Right hindlimb (tissue), 1 donor: ENCODE results near the gene NAA25.
"Not testable (repeated sequence)": the region's sequence is repeated elsewhere in the genome, so short reads cannot be mapped to it uniquely, and the experiment has no call there.

Experiments used
- DNase-seq: peaks from one replicate; pipeline ENCODE4 v3.0.0-alpha.2; 2018

NAA25 gene

DNA sequence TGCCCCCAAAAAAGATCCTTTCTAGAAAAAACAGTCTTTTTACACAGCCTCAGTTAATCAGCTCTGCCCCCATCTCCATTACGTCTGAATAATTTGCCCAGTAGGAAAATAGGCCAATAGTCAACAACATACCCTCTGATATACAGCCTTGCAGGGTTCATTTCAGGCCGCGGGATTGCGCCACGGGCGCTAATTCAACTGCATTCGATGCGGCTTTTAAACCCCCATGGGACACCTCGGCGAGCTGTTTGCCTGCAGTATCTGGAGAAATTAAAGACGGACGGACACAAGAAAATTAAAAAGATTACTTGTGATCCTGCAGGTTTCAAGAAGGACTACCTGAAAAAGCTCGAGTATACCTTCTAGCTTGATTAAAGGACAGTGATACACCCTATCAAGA, 59.2 kb downstream of the NAA25 start:
- DNase-seq: no peak

GRCh38 chr12:112046003-112046402, 62.6 kb downstream of the NAA25 start:
- no peak for DNase-seq

DNA sequence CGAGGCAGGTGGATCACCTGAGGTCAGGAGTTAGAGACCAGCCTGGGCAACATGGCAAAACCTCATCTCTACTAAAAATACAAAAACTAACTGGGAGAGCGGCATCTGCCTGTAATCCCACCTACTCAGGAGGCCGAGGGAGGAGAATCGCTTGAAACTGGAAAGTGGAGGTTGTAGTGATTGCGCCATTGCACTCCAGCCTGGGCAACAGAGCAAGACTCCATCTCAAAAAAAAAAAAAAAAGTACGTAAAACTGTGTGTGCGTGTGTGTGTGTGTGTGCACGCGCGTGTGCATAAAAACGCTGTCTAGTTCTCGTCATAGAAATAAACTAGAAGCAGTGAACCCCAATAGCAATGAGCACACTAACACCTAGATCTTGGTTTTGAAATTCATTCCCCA, 72.0 kb downstream of the NAA25 start:
- not testable (repeated sequence) for DNase-seq

DNA sequence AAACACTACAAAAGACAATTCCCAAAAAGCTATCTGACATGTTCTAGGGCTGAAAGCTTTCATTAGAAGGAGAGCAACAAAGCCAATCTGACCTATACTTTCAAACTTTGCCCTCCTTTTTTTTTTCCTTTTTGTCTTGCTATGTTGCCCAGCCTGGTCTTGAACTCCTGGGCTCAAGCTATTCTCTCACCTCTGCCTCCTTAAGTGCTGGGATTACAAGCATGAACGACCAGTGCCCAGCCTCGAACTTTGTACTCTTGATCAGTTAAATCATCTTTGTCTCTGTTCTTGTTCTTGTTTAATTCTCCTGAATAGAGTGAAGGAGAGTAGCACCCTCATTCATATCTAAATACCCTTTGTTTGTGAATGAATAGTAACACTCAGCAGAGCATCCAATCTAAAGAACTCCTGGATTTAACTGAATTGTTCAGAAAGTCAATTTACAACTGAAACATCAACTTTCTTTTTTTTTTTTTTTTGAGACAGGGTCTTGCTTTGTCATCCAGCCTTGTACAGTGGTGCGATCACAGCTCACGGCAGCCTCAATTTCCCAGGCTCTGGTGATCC, 73.3 kb downstream of the NAA25 start:
- no peak for DNase-seq

DNA sequence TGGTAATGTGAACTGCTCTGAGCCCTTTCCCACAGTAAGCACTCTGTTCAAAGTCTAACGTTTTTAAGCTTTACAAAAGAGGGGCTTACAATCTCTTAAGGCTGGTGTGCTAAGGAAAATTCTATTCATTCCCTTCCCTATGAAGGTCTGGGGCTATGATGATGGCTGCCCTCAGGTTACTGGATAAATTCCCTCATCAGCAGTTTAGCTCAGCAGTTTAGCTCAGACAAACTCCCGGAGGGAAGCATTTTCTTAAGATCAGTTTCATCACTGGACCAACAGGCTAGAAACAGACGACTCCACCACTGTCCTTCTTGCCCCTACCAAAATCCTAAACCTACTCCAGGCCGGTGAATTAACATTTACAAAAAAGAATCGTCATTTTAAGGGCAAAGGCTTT, 76.3 kb downstream of the NAA25 start:
- DNase-seq: no peak

DNA sequence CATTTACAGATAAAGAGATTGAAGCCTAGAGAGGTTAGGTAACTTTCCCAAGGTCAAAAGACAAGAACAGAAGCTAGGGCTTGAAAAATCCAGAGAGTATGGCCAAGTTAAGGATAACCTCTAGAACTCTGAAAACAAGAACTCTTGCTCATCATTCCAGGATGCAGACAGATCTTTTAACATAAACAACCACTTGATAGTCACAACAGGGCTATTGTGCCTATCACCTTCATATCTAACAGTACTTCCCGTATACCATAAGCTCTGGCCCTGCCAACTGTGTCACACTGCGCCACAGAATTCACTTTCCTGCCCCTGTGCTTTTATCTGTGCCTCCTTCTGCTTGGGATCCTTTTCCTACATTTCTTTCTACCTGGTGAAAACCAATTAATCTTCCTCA, 77.1 kb downstream of the NAA25 start:
- DNase-seq: no peak

DNA sequence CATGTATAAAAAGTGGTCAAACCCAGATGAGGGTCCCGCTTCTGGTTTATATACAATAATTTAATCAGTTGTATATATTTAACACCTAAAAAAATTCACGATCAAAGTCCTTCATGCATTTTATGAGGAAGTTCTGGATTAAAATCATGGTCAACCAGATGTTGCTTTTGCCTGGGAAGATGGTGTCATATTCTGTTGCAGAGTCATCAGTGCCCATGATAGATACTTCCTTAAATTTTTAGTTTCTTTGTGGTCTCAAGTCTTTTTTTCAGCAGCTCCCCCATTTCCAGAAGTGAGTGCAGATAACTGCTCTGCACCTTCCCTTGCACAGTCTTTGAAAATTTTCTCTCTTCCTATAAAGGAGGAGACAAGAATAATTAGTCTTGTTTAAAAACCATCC, 79.3 kb downstream of the NAA25 start:
- no peak for DNase-seq

DNA sequence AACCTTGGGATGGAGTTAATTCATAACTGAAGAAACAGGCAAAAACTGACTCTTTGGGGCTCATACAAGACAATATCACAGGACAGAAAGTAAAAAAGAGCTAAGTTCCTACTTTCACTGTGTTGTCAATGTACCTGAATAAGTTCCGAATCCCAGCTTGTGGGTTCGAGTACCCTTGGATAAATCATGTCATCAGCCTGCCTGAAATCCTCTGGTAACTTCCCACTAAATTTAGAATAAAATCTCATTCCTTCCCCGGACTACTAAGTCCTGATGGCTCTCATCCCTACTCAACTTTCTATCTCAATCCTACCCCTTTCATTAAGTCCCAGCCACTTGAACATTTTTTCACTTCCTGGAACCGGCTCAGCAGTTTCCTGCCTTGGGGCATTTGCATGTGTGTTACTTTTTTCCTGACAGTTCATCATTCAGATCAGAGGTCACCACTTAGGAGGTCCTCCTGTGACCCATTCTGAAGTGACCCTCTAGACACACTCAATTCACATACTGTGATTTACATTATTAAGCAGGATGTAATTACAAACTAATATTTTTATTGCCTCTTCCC, 82.7 kb downstream of the NAA25 start:
- no peak for DNase-seq

- DNase-seq: no peak
Observed at GRCh38 chr12:112023759-112024396, 84.7 kb downstream of the NAA25 start.

DNA sequence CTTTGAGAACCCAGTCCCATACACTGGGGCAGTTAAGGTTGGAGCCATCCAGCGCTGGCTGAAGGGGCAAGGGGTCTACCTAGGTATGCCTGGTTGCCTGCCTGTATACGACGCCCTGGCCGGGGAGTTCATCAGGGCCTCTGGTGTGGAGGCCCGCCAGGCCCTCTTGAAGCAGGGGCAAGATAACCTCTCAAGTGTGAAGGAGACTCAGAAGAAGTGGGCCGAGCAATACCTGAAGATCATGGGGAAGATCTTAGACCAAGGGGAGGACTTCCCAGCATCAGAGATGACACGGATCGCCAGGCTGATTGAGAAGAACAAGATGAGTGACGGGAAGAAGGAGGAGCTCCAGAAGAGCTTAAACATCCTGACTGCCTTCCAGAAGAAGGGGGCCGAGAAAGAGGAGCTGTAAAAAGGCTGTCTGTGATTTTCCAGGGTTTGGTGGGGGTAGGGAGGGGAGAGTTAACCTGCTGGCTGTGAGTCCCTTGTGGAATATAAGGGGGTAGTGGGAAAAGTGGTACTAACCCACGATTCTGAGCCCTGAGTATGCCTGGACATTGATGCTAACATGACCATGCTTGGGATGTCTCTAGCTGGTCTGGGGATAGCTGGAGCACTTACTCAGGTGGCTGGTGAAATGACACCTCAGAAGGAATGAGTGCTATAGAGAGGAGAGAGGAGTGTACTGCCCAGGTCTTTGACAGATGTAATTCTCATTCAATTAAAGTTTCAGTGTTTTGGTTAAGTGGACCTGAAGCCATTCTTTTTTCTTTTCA, 86.2 kb downstream of the NAA25 start:
- DNase-seq: no peak

DNA sequence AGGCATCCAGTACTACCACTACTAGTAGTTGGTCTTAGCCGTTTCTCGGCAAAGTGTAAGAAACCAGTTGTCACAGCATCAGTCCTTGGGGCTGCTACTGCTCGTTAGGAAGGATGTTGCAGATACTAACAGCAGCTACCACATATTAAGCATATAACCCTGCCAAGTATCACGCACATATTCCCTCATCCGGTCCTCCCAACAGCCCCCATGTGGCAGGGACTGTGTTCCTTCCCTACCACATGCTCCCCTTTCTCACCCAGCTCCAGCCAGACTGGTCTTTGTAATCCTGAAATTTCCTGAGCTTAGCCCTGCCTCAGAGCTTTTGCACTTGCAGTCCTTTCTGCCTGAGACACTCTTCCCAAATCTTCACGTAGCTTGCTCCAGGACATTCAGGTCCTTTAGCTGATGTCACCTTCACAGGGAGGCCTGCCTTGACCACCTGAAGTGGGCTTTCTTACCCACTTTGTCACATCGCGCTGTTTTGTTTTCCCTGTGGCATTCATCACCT, 87.6 kb downstream of the NAA25 start:
- DNase-seq: no peak

DNA sequence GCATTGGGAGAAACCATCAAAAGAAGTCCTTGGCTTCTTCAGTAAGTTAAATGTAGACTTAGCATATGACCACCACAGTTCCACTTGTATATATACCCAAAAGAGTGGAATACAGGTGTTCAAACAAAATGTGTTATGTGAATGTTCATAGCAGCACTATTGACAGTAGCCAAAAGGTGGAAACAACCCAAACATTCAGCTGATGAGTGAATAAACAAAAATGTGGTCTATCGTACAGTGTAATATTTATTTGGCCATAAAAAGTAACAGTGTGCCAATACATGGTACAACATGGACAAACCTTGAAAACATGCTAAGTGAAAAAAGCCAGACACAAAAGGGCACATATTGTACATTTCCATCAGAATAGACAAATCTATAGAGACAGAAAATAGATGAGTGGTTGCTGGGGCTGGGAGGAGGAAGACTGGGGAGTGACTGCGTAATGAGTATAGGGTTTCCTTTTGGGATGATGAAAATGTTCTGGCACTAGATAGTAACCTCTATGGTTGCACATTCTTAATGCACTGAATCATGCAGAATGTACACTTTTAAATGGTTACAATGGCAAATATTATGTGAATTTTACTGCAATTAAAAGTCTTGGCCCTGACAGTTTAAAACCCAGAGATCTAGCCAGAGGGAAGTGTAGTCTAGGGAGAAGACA, 89.9 kb downstream of the NAA25 start:
- DNase-seq: no peak

- no peak for DNase-seq
Observed at GRCh38 chr12:112017041-112017440, 91.5 kb downstream of the NAA25 start.

GRCh38 chr12:112015938-112016337, 92.6 kb downstream of the NAA25 start:
- no peak for DNase-seq

GRCh38 chr12:112013601-112014402, 94.8 kb downstream of the NAA25 start:
- peak; percentile 60 for DNase-seq

- DNase-seq: peak; percentile 100
Observed at GRCh38 chr12:112012775-112013600, 95.6 kb downstream of the NAA25 start, which contains the start of the genes ERP29 and TMEM116. ERP29 (plus strand) TSS chr12:112013426; CDS start chr12:112013466, 40 bp downstream. TMEM116 (minus strand) TSS chr12:112013165; CDS start chr12:112005270, 7,895 bp downstream.

- DNase-seq: no peak
Observed at GRCh38 chr12:112011685-112012084, 96.9 kb downstream of the NAA25 start.

GRCh38 chr12:112010415-112011344, 97.9 kb downstream of the NAA25 start:
- peak; percentile 22 for DNase-seq

GRCh38 chr12:112009596-112009995, 99.0 kb downstream of the NAA25 start:
- DNase-seq: not testable (repeated sequence)

GRCh38 chr12:112008918-112009317, 99.7 kb downstream of the NAA25 start:
- no peak for DNase-seq
